ENCODE results near the gene USP20. TPM values are rescaled to one million over a fixed set of nuclear protein-coding genes. Genes with fewer than 3 reads are reported as not detected.

USP20 gene
- total RNA-seq, 1 donor from 2014 or later = 19.9 TPM

DNA sequence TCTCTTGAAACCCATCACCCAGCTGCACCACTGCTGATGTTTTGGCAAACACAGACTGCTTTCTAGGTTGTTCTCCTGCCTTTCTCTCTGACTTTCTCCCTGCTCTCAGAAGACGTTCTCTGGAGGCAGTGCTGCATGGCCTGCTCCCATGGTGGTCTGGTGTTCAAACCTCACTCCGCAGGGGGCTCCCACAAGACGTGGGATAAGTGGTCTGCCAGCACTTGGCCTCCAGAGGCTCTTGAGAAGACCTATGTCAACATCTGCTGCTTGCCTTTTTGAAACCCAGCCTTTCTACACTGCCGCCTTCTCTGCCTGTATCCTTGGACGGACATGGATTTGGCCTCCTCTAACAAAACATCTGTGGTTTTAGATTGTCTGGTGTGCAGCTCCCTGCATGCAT is 16.6 kb downstream of the USP20 start:
- DNase-seq (ENCODE audit: extremely low read depth, low read depth, low spot score) = no peak

DNA sequence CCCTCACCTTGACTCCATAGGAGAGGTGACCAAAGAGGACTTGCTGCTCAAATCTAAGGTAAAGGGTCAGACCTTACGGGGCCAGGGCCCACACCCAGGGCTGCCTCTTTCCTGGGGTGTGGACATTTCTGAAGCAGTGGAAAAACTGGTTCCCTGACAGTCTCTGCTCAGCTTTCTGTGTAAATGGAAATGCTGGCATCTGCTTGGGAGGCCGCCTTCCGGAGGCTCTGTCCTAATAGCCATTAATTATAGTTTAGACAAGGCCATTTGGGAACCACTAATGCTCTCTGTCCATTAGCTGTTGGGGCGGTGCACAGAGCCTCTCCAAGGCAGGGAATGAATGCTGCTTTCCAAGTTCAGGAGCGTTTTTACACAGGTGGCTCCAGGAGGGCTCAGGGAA is 17.3 kb downstream of the USP20 start:
- no peak for DNase-seq (ENCODE audit: extremely low read depth, low read depth, low spot score)

DNA sequence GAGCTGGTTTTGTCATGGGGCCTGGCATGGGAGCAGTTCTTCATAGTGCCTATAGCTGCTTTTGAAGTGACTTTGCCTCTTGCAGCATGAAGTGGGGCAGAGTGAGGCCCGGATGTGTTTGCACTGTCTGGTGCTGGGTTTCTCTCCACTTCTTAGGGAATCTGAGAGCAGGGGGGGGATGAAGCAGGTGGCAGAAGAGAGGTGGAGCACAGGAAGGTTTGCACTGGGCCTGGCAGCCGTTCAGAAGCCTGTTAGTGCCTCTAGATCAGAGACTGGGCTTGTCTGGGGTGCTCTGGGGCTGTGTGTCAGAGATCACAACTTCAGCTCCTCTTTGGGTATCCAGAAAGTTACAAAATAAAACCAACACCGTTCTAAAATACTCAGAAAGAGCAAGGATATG is 18.4 kb downstream of the USP20 start:
- DNase-seq (ENCODE audit: extremely low read depth, low read depth, low spot score) = no peak

DNA sequence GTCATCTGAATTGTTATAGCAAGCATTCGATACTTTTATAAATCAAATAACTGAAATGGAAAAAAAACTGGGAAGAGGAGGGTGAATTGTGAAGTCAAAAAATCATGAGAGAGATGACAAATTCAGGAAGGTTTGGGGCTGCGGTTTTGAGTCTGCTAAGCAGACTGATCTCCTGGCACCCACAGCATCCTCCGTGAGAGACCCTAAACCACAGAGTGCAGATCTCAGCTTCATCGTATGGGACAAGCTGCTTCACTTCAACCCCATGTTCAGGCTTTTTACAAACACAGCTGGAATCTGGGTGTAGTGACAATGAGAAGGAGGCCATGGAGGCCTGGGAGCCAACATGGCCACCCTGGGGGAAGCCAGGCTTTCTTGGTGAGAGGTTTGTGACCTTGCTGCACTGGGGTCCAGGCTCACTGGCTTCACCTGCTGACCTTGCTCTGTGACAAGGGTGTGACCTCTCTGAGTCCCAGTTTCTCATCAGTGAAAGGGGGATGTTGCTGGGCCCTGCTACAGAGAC is 19.4 kb downstream of the USP20 start:
- no peak for DNase-seq (ENCODE audit: extremely low read depth, low read depth, low spot score)

DNA sequence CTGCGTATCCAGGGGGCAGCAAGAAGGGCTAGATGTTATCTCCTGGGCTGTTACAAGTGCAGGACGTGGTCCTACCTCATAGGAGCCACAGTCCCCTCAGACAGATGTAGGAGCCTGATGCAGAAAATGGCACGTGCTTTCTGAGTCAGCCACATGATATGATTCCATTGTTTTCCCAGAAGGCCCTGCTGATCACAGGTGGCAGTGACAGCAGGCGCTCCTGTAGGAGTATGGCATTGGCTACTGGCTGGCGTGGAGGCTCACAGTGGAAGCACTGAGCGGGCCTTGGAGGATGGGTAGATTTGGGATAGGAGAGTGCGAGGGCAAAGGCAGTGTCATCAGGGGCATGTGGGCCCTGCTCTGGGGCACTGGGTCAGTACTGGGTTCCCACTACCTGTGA is 21.9 kb downstream of the USP20 start:
- no peak for DNase-seq (ENCODE audit: extremely low read depth, low read depth, low spot score)

DNA sequence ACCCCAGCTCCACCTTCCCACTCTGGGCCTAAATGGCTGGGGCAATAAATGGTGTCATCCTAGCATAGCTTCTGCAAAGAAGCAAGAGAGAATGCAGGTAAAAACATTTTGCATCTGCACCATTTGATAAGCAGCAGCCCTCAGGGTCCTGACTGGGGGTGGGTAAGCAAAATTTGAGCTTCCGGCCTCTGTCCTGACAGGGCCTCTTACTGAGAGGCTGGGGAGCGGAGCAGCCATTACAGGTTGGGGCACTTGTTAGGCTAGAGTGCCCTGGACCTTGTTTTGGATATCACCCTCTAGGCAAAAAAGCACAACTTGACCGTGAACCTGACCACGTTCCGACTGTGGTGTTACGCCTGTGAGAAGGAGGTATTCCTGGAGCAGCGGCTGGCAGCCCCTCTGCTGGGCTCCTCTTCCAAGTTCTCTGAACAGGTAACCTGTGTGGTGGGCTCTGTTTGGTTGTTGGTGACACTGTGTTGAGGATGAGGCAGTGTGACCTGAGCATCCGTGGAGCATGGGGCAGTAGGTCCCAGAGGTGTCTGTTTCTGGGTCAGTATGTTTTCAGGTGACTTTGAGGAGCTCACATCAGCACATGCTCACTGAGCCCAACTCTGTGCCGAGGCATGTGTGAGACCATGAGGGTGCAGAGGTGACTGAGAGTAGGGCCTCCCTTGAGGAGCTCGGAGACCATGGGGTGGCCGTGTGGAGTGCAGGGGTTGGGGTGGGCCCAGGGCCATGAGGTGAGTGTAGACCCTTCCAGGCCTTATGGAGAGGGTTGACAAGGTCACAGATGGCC is 23.1 kb downstream of the USP20 start:
- no peak for DNase-seq (ENCODE audit: extremely low read depth, low read depth, low spot score)

DNA sequence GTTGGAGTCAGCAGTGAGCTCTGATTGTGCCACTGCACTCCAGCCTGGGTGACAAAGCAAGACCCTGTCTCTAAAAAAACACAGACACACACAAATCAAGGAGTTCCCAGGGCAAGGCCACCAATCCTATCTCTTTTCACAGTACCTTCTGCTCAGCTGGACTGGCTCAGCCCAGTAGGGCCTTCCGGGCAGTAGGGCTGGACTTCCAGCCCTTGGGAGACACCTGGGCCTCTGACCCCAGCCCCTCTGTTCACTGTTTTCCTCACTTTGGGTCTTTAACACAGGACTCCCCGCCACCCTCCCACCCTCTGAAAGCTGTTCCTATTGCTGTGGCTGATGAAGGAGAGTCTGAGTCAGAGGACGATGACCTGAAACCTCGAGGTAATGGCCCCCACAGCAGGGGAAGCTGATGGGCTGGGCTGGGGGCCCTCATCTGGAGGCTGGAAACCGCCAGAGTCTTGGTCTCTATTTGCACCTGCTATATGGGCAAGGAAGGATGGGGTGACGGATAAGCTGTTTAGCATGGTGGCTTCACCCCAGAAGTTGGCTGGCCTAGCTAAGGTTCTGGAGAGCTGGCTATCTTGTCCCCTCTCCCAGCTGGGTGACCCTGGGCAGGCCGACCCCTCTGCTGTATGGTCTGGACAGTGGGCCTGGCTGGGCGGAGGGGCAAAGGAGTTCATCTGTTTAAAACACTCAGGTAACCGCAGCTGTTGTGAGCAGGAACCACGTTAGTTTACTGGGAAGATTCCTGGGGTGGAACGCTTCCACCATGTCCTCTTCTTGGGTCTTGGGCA is 25.6 kb downstream of the USP20 start:
- DNase-seq (ENCODE audit: extremely low read depth, low read depth, low spot score) = no peak

DNA sequence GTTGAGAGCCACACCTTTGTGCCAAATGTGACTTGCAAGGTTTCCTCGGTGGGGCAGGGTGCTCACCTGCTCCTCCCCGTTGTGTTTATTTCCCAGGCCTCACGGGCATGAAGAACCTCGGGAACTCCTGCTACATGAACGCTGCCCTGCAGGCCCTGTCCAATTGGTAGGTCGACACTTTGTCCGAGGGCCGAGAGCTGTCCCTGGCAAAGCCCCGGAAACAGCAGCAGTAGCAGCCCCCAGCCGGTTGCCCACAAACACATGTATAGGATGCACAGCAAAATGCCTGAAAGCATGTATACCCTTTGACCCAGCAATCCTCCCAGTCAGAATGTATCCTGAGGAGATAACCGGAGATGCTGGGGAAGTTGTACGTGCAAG is 26.2 kb downstream of the USP20 start:
- no peak for DNase-seq (ENCODE audit: extremely low read depth, low read depth, low spot score)

DNA sequence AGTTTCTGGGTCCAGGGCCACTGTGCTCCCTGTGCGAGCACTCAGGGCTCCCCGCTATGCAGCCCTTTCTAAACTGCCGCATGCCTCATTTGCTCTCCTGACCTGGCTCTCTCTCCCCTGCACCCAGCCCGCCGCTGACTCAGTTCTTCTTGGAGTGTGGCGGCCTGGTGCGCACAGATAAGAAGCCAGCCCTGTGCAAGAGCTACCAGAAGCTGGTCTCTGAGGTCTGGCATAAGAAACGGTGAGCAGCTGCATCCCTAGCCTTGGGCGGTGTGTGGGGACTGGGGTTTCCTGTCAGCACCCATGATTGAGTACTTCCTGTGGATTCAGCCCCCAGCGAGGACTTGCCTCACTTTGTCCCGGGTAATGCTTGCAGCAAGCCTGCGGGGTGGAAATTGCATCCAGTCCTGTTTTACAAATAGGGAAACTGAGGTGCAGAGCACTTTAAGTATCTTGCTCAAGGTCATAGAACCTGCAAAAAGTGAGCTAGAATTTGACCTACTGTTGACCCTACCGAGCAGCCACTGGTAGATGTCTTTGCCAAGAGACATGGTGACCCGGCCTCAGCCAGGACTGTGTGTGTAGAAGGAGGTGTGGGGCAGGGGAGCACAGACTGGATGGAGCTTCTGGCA is 27.9 kb downstream of the USP20 start:
- no peak for DNase-seq (ENCODE audit: extremely low read depth, low read depth, low spot score)

DNA sequence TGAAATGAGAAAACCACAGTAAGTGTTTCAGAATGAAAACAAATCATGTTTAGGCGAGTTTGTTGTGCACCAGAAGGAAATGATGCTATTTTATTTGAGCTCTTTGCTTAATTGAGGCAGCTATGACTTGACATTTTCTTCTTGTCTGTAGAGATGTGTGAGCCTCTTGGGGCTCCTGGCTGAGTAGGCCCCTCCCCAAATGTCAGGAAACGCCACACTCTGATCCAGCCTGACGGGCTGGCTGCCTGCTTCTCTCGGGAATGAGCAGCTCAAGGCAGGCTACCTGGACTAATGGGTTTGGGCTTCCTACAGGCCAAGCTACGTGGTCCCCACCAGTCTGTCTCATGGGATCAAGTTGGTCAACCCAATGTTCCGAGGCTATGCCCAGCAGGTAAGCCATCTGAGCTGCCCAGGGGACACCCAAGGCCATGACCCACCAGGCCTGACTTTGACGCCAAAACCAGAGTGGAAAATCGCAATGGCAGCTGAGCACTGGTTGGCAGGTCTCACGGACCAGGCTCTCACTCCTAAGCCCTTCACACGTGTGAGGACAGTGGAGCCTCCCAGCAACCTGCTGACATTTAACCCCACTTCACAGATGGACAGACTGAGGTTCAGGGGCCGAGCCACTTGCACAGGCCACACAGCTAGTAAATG is 29.9 kb downstream of the USP20 start:
- DNase-seq (ENCODE audit: extremely low read depth, low read depth, low spot score) = no peak

DNA sequence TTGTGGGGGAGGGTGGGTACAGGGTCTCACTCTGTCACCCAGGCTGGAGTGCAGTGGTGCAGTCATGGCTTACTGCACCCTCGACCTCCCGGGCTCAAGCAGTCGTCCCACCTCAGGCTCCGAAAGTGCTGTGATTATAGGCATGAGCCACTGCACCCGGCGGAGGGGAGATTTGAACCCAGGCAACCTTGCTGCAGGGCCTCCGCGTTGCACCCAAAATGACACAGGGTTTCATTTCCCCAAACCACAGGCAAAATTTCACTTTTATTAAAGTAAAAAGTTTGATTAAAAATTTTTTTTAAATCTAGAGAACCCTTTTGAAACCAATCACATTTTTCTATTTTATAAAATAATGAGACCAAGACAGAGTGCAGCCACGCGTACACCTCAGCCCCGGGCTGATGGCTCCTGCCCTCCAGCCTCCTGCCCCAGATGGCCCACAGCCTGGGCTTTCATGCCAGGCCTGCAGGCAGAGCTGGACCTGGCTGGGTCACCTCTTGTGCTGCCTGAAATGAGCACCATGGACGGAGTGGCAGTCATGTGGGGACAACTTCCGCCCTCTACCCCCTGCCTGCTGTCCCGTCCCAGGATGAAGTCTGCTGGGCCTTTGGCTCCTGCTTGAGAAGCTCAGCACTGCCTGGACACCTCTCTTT is 30.5 kb downstream of the USP20 start:
- DNase-seq (ENCODE audit: extremely low read depth, low read depth, low spot score) = no peak

DNA sequence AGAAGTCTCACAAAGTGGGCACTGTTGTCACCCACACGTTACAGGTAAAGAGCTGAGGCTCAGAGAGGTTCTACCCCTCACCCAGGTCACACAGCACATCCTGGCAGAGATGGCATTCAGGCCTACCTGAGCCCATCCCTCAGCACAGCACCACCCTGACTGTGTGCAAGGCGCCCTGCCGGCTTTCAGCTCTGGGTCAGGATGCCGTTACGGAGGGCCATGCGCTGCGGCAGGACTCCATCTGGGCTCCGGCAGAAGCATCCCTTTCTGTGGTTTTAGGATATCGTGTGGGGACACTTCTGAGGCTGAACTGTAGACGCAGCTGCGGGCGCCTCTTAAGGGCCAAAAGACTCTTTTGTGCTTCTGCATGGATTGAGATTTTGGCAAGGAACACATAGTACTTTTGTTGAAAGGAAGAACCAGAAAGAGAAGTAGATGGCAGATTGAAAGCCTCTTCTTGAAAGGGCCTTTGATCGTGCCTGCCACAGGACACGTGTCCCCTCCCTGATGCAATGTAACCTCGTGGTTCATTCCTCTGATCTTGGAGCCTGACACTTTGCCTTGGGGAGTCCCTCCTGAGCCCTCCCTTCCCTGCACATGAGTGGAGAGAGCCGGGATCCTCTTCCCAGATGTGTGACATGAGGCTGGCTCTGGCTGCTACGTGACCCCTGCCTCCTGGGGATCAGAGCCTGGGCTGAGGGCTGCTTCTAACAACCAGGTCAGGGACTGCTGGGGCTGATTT is 31.3 kb downstream of the USP20 start:
- no peak for DNase-seq (ENCODE audit: extremely low read depth, low read depth, low spot score)

DNA sequence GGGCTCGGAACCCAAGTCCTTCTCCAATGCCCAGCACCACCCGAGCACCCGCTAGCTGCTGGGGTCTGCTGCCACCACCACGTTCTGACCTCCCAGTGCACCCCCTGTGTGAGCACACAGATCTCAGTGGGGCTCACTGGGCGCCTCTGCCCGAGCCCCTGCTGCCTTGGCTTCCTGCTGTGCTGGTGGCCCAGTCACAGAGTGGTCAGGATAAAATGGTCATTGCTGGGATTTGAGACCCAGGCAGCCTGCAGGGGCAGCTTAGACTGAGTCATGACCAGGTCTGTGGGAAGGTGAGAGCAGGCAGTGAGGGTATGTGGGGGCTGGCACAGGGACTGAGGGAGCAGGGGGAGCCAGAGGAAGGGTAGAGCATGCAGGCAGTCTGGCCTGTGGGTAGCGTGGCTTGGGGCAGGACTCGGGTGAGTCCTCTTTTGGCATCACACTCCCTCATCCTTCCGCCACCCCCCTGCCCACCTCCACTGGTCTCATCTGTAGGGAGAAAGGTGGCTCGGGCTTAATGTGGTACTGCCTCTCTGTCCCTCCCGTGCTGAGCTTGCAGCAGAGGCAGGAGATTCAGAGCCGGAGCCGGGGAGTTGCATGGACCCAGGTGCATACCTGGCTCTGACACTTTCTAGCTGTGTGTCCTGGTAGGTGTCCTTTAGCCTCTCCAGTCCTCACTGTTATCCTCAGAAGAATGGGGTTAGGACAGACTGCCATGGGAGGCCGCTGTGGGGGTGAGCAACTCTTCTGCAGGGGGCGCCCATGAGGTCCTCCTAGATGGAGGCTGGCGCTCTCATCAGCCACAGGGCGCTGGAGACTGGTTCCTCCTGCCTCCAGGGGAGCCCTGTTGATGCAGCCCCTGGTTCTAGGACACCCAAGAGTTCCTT is 32.1 kb downstream of the USP20 start:
- no peak for DNase-seq (ENCODE audit: extremely low read depth, low read depth, low spot score)

DNA sequence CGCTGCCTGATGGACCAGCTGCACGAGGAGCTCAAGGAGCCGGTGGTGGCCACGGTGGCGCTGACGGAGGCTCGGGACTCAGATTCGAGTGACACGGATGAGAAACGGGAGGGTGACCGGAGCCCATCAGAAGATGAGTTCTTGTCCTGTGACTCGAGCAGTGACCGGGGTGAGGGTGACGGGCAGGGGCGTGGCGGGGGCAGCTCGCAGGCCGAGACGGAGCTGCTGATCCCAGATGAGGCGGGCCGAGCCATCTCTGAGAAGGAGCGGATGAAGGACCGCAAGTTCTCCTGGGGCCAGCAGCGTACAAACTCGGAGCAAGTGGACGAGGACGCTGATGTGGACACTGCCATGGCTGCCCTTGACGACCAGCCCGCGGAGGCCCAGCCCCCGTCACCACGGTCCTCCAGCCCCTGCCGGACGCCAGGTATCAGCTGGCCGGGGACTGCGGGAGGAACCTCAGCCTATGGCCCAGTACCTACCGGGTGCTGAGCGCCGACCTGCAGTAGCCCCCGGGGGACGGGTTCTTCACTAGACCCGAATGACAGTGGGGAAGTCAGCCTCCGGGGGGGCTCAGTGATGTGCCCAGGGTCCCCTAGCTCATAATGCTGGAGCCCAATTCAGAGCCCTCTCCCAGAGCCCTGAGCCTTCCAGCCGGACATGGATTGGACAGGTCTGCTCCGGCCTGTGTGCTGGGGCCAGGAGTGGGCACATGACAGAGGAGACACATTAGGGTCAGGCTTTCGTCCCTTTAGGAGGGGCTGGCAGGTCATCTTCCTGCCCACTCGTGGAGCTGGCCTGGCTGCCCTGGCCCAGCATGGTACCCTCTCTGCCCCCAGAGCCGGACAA is 33.0 kb downstream of the USP20 start:
- no peak for DNase-seq (ENCODE audit: extremely low read depth, low read depth, low spot score)

DNA sequence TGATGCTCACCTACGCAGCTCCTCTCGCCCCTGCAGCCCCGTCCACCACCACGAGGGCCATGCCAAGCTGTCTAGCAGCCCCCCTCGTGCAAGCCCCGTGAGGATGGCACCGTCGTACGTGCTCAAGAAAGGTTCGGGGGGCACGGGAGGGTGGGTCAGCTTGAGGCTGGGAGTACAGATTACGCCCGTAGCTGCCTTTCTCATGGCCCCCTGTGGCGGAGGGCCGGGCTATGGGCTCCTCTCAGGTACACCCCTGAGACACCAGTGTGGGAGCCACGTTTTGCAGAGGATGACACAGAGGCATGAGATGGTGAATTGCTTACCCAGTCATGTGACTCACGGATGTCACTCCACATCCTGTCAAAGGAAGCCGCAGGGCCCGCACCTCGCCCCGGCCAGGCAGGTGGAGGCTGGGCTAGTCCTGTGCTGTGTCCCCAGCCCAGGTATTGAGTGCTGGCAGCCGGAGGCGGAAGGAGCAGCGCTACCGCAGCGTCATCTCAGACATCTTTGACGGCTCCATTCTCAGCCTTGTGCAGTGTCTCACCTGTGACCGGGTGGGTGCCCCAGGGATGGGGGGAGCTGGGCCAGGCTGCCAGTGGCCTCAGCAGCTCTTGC is 33.7 kb downstream of the USP20 start:
- DNase-seq (ENCODE audit: extremely low read depth, low read depth, low spot score) = no peak

DNA sequence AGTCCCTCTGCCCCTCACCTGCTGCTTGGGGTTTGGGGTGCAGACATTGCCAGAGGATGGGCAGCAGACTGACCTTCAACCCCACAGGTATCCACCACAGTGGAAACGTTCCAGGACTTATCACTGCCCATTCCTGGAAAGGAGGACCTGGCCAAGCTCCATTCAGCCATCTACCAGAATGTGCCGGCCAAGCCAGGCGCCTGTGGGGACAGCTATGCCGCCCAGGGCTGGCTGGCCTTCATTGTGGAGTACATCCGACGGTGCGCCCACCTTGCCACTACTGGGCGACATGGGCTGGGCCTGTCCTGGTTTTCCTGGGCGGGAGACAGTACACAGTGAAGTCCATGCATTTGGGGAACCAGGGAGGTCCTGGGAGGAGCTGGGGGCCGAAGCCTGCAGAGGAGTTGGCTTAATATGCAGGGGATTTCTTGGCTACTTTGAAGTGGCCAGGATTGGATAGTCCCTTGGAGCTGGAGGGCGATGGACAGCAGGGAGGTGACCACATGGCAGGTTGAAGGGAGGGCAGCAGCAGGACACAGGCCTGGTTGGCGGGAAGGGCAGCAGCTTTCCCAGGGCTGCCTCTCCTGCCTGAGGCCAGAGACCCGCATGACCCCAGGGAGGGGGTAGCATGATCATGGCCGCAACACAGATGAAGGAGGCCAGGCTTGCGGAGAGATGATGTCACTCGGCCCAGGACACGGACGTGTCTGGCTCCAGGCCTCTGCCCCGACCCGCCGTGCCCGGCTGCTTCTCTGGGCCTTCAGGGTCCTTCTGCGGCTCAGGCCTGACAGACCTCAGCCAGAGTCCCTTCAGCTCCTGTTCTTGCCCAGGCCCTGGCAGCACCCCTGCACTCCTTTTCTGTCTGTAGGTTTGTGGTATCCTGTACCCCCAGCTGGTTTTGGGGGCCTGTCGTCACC is 34.6 kb downstream of the USP20 start:
- no peak for DNase-seq (ENCODE audit: extremely low read depth, low read depth, low spot score)

Data from glomerular endothelial cell (primary cell).